ENCODE measurements around the gene IGFALS.

The IGFALS gene

GRCh38 chr16:1790261-1790610 is 3.3 kb downstream of the IGFALS start:
- DNase-seq: no peak
- Mint-ChIP-seq H3K4me1 (peaks cover under 1% of the 10 kb centered on the region), H3K27ac (no peak overlapping the region), H3K36me3 (ENCODE audit: low read depth) (no peaks in the 10 kb centered on the region), H3K4me3 (no peak overlapping the region), H3K27me3 (ENCODE audit: low read depth, poor library complexity) (no peaks in the 10 kb centered on the region), H3K9me3 (no peaks in the 10 kb centered on the region)
- TF ChIP-seq CTCF (IDR thresholded peaks at IDR 0.05): no peak

GRCh38 chr16:1789643-1790045 is 3.9 kb downstream of the IGFALS start:
- no peaks in the 10 kb centered on the region for H3K27me3 Mint-ChIP-seq (ENCODE audit: low read depth, poor library complexity)
- no peak overlapping the region for H3K27ac Mint-ChIP-seq
- H3K9me3 Mint-ChIP-seq: no peaks in the 10 kb centered on the region
- DNase-seq: peak; percentile 3
- no peak for TF ChIP-seq CTCF (IDR thresholded peaks at IDR 0.05)
- peaks cover 5% of the 10 kb centered on the region for H3K4me1 Mint-ChIP-seq
- no peaks in the 10 kb centered on the region for H3K36me3 Mint-ChIP-seq (ENCODE audit: low read depth)
- H3K4me3 Mint-ChIP-seq: no peak overlapping the region

GRCh38 chr16:1788708-1789100 is 4.8 kb downstream of the IGFALS start:
- H3K27ac Mint-ChIP-seq: peak overlapping the region; percentile 89
- no peak for DNase-seq
- H3K36me3 Mint-ChIP-seq (ENCODE audit: low read depth): no peaks in the 10 kb centered on the region
- H3K27me3 Mint-ChIP-seq (ENCODE audit: low read depth, poor library complexity): no peaks in the 10 kb centered on the region
- no peak for TF ChIP-seq CTCF (IDR thresholded peaks at IDR 0.05)
- H3K4me3 Mint-ChIP-seq: no peak overlapping the region
- no peaks in the 10 kb centered on the region for H3K9me3 Mint-ChIP-seq
- peaks cover 10% of the 10 kb centered on the region for H3K4me1 Mint-ChIP-seq

GRCh38 chr16:1788095-1788707 is 5.3 kb downstream of the IGFALS start:
- DNase-seq: peak; percentile 3
- TF ChIP-seq CTCF (IDR thresholded peaks at IDR 0.05): no peak
- peaks cover 3% of the 10 kb centered on the region for H3K36me3 Mint-ChIP-seq (ENCODE audit: low read depth)
- no peaks in the 10 kb centered on the region for H3K27me3 Mint-ChIP-seq (ENCODE audit: low read depth, poor library complexity)
- no peak overlapping the region for H3K4me3 Mint-ChIP-seq
- peaks cover 15% of the 10 kb centered on the region for H3K4me1 Mint-ChIP-seq
- H3K27ac Mint-ChIP-seq: no peak overlapping the region
- H3K9me3 Mint-ChIP-seq: no peaks in the 10 kb centered on the region

GRCh38 chr16:1787322-1788094 is 6.0 kb downstream of the IGFALS start:
- peak; percentile 3 for DNase-seq
- peaks cover 4% of the 10 kb centered on the region for H3K36me3 Mint-ChIP-seq (ENCODE audit: low read depth)
- H3K4me1 Mint-ChIP-seq: peaks cover 16% of the 10 kb centered on the region
- H3K9me3 Mint-ChIP-seq: no peaks in the 10 kb centered on the region
- H3K27ac Mint-ChIP-seq: no peak overlapping the region
- H3K4me3 Mint-ChIP-seq: no peak overlapping the region
- no peak for TF ChIP-seq CTCF (IDR thresholded peaks at IDR 0.05)
- no peaks in the 10 kb centered on the region for H3K27me3 Mint-ChIP-seq (ENCODE audit: low read depth, poor library complexity)

GRCh38 chr16:1787056-1787321 is 6.5 kb downstream of the IGFALS start:
- no peak overlapping the region for H3K27ac Mint-ChIP-seq
- H3K4me3 Mint-ChIP-seq: no peak overlapping the region
- no peaks in the 10 kb centered on the region for H3K27me3 Mint-ChIP-seq (ENCODE audit: low read depth, poor library complexity)
- DNase-seq: no peak
- H3K9me3 Mint-ChIP-seq: no peaks in the 10 kb centered on the region
- H3K36me3 Mint-ChIP-seq (ENCODE audit: low read depth): peaks cover 4% of the 10 kb centered on the region
- no peak for TF ChIP-seq CTCF (IDR thresholded peaks at IDR 0.05)
- H3K4me1 Mint-ChIP-seq: peaks cover 16% of the 10 kb centered on the region
